Astrocyte of the spinal cord (primary cell): ENCODE measurements around the gene TAS1R1.

Experiments
- DNase-seq: peaks from one replicate; pipeline ENCODE4 v3.0.0; 2011; ENCODE audit warnings: low read depth, low spot score
- H3K4me3 ChIP-seq: 2 replicates; pipeline ENCODE4 v1.5.1; 2011; ENCODE audit warnings: low read depth, mild to moderate bottlenecking, low read length, moderate library complexity
- in situ Hi-C: cut with HindIII; loops from 2 replicates; pipeline ENCODE4 v1.10.0; 2017; ENCODE audit warnings: low sequenced_read_pairs
- TF ChIP-seq, protein P1 (sequence below): IDR thresholded peaks from 2 replicates; pipeline ENCODE4 v1.5.1; 2012; ENCODE audit warnings: low read depth, mild to moderate bottlenecking, low read length, inconsistent platforms

The TAS1R1 gene

DNA sequence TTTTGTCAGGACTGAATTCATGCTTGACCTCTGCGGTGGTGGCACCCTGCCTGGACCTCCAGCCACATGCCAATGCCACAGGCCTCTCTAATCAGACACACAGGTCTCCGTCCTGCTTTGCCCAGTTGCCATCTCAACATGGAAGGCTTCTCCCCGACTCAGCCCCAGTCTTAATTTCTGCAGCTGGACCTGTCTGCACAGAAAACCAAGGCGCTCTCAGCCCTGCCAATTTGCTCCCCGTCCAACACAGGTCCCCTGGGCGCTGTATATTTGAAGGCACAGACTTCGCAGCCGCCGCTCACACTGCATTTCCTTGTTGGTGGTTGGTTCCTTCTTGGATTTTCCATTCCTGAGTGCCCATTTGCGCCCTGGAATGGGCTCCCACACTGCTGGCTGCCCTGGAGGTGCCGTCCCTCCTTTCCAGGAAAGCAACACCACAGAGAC, 35.6 kb upstream of the TAS1R1 start:
- TF ChIP-seq, protein P1, sequence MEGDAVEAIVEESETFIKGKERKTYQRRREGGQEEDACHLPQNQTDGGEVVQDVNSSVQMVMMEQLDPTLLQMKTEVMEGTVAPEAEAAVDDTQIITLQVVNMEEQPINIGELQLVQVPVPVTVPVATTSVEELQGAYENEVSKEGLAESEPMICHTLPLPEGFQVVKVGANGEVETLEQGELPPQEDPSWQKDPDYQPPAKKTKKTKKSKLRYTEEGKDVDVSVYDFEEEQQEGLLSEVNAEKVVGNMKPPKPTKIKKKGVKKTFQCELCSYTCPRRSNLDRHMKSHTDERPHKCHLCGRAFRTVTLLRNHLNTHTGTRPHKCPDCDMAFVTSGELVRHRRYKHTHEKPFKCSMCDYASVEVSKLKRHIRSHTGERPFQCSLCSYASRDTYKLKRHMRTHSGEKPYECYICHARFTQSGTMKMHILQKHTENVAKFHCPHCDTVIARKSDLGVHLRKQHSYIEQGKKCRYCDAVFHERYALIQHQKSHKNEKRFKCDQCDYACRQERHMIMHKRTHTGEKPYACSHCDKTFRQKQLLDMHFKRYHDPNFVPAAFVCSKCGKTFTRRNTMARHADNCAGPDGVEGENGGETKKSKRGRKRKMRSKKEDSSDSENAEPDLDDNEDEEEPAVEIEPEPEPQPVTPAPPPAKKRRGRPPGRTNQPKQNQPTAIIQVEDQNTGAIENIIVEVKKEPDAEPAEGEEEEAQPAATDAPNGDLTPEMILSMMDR, result no peak
- in situ Hi-C loops, result no loop called here
- peak overlapping the region; percentile 1 for H3K4me3 ChIP-seq
- no peak for DNase-seq

DNA sequence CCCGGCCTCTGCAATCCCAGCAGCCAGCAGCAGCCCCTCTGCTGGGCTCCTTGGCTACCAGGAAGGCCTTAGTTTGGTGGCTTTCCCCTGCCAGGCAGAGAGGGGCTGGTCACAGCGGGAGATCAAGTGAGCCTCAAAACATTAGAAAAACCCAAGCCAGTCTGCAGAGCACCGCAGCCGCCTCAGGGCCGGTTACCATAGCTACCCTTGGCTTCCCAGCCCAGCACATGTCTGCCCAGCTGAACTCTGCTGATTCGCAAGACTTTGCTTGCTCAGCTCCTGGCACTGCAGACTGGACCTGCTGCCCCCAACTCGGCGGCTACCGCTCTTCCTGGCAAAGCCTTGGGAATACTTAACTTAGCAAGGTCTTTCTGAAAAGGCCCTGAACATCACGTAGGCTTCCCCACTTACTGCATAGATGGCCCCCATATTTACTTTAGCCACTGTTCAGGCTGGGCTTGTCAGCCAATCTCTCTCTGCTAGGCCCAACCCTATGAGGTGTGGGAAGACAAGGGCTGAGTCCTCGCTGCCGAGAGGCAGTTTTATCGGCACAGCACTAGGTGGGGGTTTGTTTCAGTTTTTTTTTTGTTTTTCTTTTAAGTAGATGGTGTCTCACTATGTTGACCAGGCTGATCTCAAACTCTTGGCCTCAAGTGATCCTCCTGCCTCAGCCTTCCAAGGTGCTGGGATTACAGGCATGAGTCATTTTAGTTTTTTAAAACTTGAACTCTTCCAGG, 35.0 kb upstream of the TAS1R1 start:
- peak; percentile 86 for DNase-seq
- TF ChIP-seq, protein P1, result no peak
- in situ Hi-C loops, result no loop called here
- no peak overlapping the region for H3K4me3 ChIP-seq

DNA sequence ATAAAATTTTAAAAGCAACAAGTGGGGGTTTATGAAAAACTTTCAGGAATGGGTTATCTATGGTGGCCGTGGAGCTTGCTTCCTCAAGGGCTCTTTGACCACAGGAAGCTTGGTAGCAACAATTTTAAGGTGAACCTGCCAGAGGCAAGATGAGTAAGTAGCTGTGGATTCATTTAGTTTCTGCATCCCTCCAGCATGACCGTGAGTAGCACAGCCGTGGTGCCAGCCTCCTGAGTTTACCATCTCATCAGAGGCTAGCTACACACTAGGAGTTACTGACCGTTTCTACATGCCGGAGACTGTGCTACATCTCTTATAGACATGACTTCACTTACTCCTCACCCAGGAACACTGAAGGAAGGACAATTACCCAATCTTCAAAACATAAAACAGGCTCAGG, 33.6 kb upstream of the TAS1R1 start:
- in situ Hi-C loops, result no loop called here
- H3K4me3 ChIP-seq, result no peak overlapping the region
- TF ChIP-seq, protein P1, result no peak
- peak; percentile 28 for DNase-seq

DNA sequence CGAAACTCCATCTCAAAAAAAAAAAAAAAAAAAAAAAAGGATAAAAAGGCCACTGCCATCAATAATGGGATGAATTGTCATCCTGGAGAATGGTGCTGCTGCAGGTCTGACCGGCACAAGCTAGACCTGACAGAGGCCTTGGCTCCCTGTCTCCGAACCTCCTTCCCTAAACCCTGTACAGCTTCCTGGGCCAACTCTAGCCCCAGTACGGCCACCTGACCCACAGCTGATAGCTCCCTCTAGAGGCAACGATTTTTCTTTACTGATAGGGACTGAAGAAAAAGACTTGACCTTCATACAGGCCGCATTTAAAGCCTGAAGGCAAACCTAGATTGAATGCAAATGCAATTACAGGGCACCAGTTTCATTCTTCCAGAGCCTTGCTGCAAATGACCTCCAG, 31.5 kb upstream of the TAS1R1 start:
- TF ChIP-seq, protein P1, result peak; percentile 71
- H3K4me3 ChIP-seq, result no peak overlapping the region
- DNase-seq, result peak; percentile 51
- in situ Hi-C loops, result no loop called here

DNA sequence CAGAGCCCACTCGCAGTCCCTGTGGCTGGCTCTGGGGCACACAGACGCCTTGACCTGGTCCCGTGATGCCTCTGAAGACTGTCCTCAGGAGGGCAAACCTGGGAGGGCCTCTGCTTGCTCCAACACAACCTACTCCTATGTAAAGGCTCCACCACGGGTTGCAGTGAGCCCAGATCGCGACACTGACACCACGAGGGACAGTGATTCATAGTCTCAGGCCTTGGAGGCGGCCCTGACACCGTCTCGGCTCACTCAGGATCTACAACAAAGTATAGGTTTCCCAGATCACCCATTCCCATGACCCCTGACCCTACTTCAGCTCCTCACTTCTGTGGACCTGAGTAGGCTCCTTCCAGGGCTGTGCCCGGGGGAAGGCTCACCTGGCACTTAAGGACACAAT, 28.8 kb upstream of the TAS1R1 start:
- in situ Hi-C loops, result no loop called here
- H3K4me3 ChIP-seq, result no peak overlapping the region
- no peak for DNase-seq
- TF ChIP-seq, protein P1, result no peak

DNA sequence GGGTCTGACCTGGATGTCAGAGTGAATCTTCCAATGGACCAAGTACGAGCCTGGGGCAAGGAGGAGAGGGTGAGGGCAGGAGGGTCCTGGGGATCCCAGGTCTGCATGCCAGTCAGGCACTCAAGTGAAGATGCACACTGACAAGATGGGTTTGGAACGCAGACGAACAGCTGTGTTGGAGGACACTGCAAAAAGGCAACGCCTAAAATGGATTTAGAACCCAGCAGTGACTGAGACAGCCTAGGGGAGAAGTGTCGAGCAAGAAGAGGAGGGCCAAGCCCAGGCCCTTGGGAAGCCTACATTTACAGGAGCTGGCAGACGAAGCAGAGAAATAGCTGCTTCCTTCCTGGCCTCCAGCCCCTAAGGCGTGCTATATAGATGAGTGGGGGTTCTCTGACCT, 26.6 kb upstream of the TAS1R1 start:
- no peak for DNase-seq
- in situ Hi-C loops, result no loop called here
- TF ChIP-seq, protein P1, result no peak
- H3K4me3 ChIP-seq, result no peak overlapping the region
